Upper lobe of left lung (tissue), 6 donors: ENCODE measurements around the gene MCTP1. TPM values are rescaled to one million over a fixed set of nuclear protein-coding genes. Genes with fewer than 3 reads are reported as not detected.

Source experiments
- ATAC-seq, 2 donors: fragments of 200-7000 bp; cut with Tn5 transposase; one replicate each; pipeline ENCODE4 v1.9.1; 2022; ENCODE audit warnings: mild to moderate bottlenecking in 2 of 2, moderate library complexity in 2 of 2; ENCODE audit not compliant: low FRiP score in 2 of 2
- DNase-seq, 2 donors: peaks; one replicate each; pipeline ENCODE4 v3.0.0-alpha.2; 2019 to 2020
- H3K27ac ChIP-seq, 4 donors: fragments of 200-600 bp; sonication (generic); one replicate each; pipeline ENCODE4 v1.5.1; 2016 to 2019
- H3K27me3 ChIP-seq, 4 donors: fragments of 200-600 bp; sonication (generic); one replicate each; pipeline ENCODE4 v1.5.1; 2017 to 2019
- H3K36me3 ChIP-seq, 4 donors: fragments of 200-600 bp; sonication (generic); one replicate each; pipeline ENCODE4 v1.5.1; 2016 to 2019
- H3K4me1 ChIP-seq, 4 donors: fragments of 200-600 bp; sonication (generic); one replicate each; pipeline ENCODE4 v1.5.1; 2018 to 2019
- H3K4me3 ChIP-seq, 4 donors: fragments of 200-600 bp; sonication (generic); one replicate each; pipeline ENCODE4 v1.5.1; 2017 to 2019; ENCODE audit warnings: mild to moderate bottlenecking in 2 of 4, moderate library complexity in 1 of 4
- H3K9me3 ChIP-seq, 4 donors: fragments of 200-600 bp; sonication (generic); one replicate each; pipeline ENCODE4 v1.5.1; 2018 to 2019
- CTCF ChIP-seq, 6 experiments: fragments of 450-650 bp in 4 of 6; fragments of 200-600 bp in 2 of 6; sonication (generic) in 2 of 6; IDR thresholded peaks; one replicate each; pipeline ENCODE4 v1.5.1; 2016 to 2019; ENCODE audit warnings: antibody characterized with exemption in 6 of 6
- EP300 ChIP-seq, 4 donors: sonication (generic); formaldehyde crosslinking; IDR thresholded peaks; one replicate each; pipeline ENCODE4 v1.5.1; 2017; ENCODE audit warnings: antibody characterized with exemption in 4 of 4, control low read depth in 2 of 4
- POLR2A ChIP-seq, 4 donors: fragments of 450-650 bp; IDR thresholded peaks; one replicate each; pipeline ENCODE4 v1.5.1; 2016 to 2017; ENCODE audit warnings: antibody characterized with exemption in 4 of 4, mild to moderate bottlenecking in 2 of 4
- POLR2AphosphoS5 ChIP-seq, 2 donors: sonication (generic); formaldehyde crosslinking; IDR thresholded peaks; one replicate each; pipeline ENCODE4 v1.5.1; 2017; ENCODE audit warnings: antibody characterized with exemption in 2 of 2
- WGBS, 2 donors: methylation state at CpG; one replicate each; pipeline ENCODE4 v1.1.5; 2017 to 2018; 5-methylcytosine and 5-hydroxymethylcytosine counted together
- total RNA-seq, 6 donors: library from RNA; depleted of rRNA in 4 of 6; stranded (reverse); fragments of >200 nt in 4 of 6; gene quantifications; one replicate each; pipeline versions ENCODE4 v1.1.0 to v1.2.1, GENCODE V29; 2016 to 2021
- donor health status: DM: no; HTN: no; CAD: no; lungs with moderate emphysema.
- donor health status: DM: no; HTN: yes; CAD: no; lungs with severe emphysema.

Gene MCTP1
- total RNA-seq, 6 donors from 2014 or later, result 30.4 to 43.8 (median 38.3) TPM

- peak in 1 of 2 donors; percentile 51 for DNase-seq
- no peaks in the 10 kb centered on the region for H3K9me3 ChIP-seq
- H3K27ac ChIP-seq, result no peak overlapping the region
- no peak for TF ChIP-seq POLR2AphosphoS5 (IDR thresholded peaks at IDR 0.05)
- 21 to 70% methylated on average over 1 of the region's 1 CpG for WGBS, 2 donors
- ATAC-seq, result peak; percentile 55 to 56
- peaks cover 0 to 3% (median 0%) of the 10 kb centered on the region in 4 donors for H3K4me1 ChIP-seq
- no peak overlapping the region for H3K4me3 ChIP-seq
- H3K27me3 ChIP-seq, result no peaks in the 10 kb centered on the region
- H3K36me3 ChIP-seq, result no peaks in the 10 kb centered on the region
Measured at GRCh38 chr5:94746731-94747124, 538.2 kb downstream of the MCTP1 start.

GRCh38 chr5:94745786-94746730, 538.8 kb downstream of the MCTP1 start:
- no peaks in the 10 kb centered on the region for H3K27me3 ChIP-seq
- TF ChIP-seq CTCF (IDR thresholded peaks at IDR 0.05) (no peak), POLR2A (IDR thresholded peaks at IDR 0.05) (no peak), POLR2AphosphoS5 (IDR thresholded peaks at IDR 0.05) (no peak), EP300 (IDR thresholded peaks at IDR 0.05) (no peak)
- 81 to 90% methylated on average over 5 of the region's 5 CpGs for WGBS, 2 donors
- H3K36me3 ChIP-seq, result no peaks in the 10 kb centered on the region
- peaks cover 0 to 3% (median 0%) of the 10 kb centered on the region in 4 donors for H3K4me1 ChIP-seq
- DNase-seq (no peak), ATAC-seq (no peak)
- H3K4me3 ChIP-seq, result no peak overlapping the region
- H3K27ac ChIP-seq, result no peak overlapping the region
- H3K9me3 ChIP-seq, result no peaks in the 10 kb centered on the region

GRCh38 chr5:94744906-94745305, 540.0 kb downstream of the MCTP1 start:
- Histone ChIP-seq H3K27ac (no peak overlapping the region), H3K4me3 (no peak overlapping the region), H3K36me3 (no peaks in the 10 kb centered on the region), H3K4me1 (peaks cover 0 to 3% (median 0%) of the 10 kb centered on the region in 4 donors), H3K9me3 (no peaks in the 10 kb centered on the region), H3K27me3 (no peaks in the 10 kb centered on the region)
- TF ChIP-seq POLR2A (IDR thresholded peaks at IDR 0.05) (no peak), CTCF (IDR thresholded peaks at IDR 0.05) (no peak), POLR2AphosphoS5 (IDR thresholded peaks at IDR 0.05) (no peak), EP300 (IDR thresholded peaks at IDR 0.05) (no peak)
- no peak for DNase-seq
- 74 to 93% methylated on average over 2 of the region's 2 CpGs for WGBS, 2 donors
- no peak for ATAC-seq

- WGBS, 2 donors, result 94 to 96% methylated on average over 4 of the region's 4 CpGs
- no peak overlapping the region for H3K27ac ChIP-seq
- peaks cover 0 to 3% (median 0%) of the 10 kb centered on the region in 4 donors for H3K4me1 ChIP-seq
- no peak for TF ChIP-seq EP300 (IDR thresholded peaks at IDR 0.05)
- no peak for TF ChIP-seq POLR2AphosphoS5 (IDR thresholded peaks at IDR 0.05)
- no peak for TF ChIP-seq CTCF (IDR thresholded peaks at IDR 0.05)
- no peak for TF ChIP-seq POLR2A (IDR thresholded peaks at IDR 0.05)
- H3K4me3 ChIP-seq, result no peak overlapping the region
- DNase-seq (no peak), ATAC-seq (no peak)
- H3K27me3 ChIP-seq, result no peaks in the 10 kb centered on the region
- no peaks in the 10 kb centered on the region for H3K9me3 ChIP-seq
- H3K36me3 ChIP-seq, result no peaks in the 10 kb centered on the region
Measured at GRCh38 chr5:94742852-94743251, 542.0 kb downstream of the MCTP1 start.

- Histone ChIP-seq H3K4me3 (no peak overlapping the region), H3K4me1 (no peaks in the 10 kb centered on the region), H3K27me3 (no peaks in the 10 kb centered on the region), H3K36me3 (no peaks in the 10 kb centered on the region), H3K27ac (no peak overlapping the region), H3K9me3 (no peaks in the 10 kb centered on the region)
- ATAC-seq, result no peak
- TF ChIP-seq CTCF (IDR thresholded peaks at IDR 0.05) (no peak), POLR2A (IDR thresholded peaks at IDR 0.05) (no peak), POLR2AphosphoS5 (IDR thresholded peaks at IDR 0.05) (no peak), EP300 (IDR thresholded peaks at IDR 0.05) (no peak)
- no peak for DNase-seq
- WGBS, 2 donors, result 71 to 78% methylated on average over 2 of the region's 2 CpGs
Measured at GRCh38 chr5:94740286-94740685, 544.6 kb downstream of the MCTP1 start.
